LNCaP clone FGC (cell line): ENCODE data around the gene CXCL11.

ENCODE experiments used
- DNase-seq: peaks from one replicate; pipeline ENCODE4 v3.0.0-alpha.2; 2011; ENCODE audit warnings: low read depth
- H3K4me3 ChIP-seq: 2 replicates; pipeline ENCODE4 v1.5.1; 2011; ENCODE audit warnings: mild to moderate bottlenecking, low read depth, low read length, control low read depth
- CTCF ChIP-seq: IDR thresholded peaks from 2 replicates; pipeline ENCODE4 v1.5.1; 2012; ENCODE audit warnings: mild to moderate bottlenecking; ENCODE audit not compliant: control insufficient read depth, insufficient read depth; ENCODE audit errors: extremely low read depth

CXCL11 gene

DNA sequence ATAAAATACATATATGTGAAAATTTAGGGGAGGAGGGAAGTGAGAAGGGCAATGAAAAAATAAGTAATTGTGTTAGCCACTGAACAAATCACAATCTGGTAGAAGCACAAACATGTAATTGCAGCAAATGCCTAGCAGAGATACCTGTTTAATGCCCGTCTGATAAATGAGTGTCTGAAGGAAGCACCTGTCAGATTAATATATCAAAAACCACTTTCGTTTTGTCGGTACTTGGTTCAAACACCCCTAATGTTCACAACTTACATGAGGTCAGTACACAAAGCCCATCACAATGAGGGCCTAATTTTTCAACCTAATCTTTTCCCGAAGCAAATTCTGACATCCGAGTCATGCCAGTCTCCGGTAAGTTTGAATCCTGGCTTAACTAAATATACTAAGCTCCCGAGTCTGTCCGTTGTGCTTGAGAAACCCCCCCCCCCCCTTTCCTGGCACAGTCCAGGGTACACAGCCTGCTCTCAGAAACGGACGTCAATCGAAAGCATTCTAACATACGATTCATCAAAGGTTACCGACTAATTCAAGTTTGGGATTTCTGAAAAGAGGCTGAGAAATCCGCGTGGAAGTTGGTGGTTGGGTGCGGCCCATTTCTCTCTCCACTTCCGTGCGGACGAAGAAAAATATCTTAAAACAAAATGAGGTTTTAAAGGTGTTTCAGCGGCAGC, 45.9 kb downstream of the CXCL11 start:
- no peak for TF ChIP-seq CTCF
- H3K4me3 ChIP-seq = peak overlapping the region; percentile 78
- no peak for DNase-seq

GRCh38 chr4:75985116-75985515, 50.8 kb downstream of the CXCL11 start:
- TF ChIP-seq CTCF = no peak
- no peak overlapping the region for H3K4me3 ChIP-seq
- no peak for DNase-seq
